T47D (cell line): Measurements from ENCODE around the gene CTNNA1.
A peak's percentile ranks its signal among the peaks of the same experiment; 100 is the strongest.

Experiments used
- DNase-seq, 2 experiments: peaks; one replicate each; pipeline versions ENCODE4 v3.0.0 to v3.0.0-alpha.2; 2011 to 2012; ENCODE audit warnings: low read depth in 1 of 2, low spot score in 1 of 2
- JUND ChIP-seq: IDR thresholded peaks from 2 replicates; pipeline ENCODE4 v1.6.1; 2012; ENCODE audit warnings: low read depth
- in situ Hi-C: cut with HindIII; loops from 2 replicates; pipeline ENCODE4 v1.10.0; 2016; ENCODE audit warnings: low sequenced_read_pairs, low pct_unique_long_range_greater_than_20kb

The CTNNA1 gene

GRCh38 chr5:138955013-138955660 lies 201.9 kb downstream of the CTNNA1 start:
- no peak for DNase-seq
- in situ Hi-C loops = no loop called here
- TF ChIP-seq JUND = no peak

GRCh38 chr5:138955671-138956295 lies 202.6 kb downstream of the CTNNA1 start:
- DNase-seq = no peak
- in situ Hi-C loops = no loop called here
- TF ChIP-seq JUND = no peak

- no peak for TF ChIP-seq JUND
- in situ Hi-C loops = no loop called here
Measured at GRCh38 chr5:138956801-138957200, 203.6 kb downstream of the CTNNA1 start.

GRCh38 chr5:138960145-138960692 lies 207.0 kb downstream of the CTNNA1 start:
- no peak for DNase-seq
- in situ Hi-C loops = no loop called here
- TF ChIP-seq JUND = no peak

More at GRCh38 chr5:138956801-138957200, 203.6 kb downstream of the CTNNA1 start:
- no peak for DNase-seq

GRCh38 chr5:138961221-138961620 lies 208.0 kb downstream of the CTNNA1 start:
- DNase-seq = no peak
- in situ Hi-C loops = no loop called here
- TF ChIP-seq JUND = no peak

- in situ Hi-C loops = no loop called here
- TF ChIP-seq JUND = no peak
- no peak for DNase-seq
Measured at GRCh38 chr5:138961729-138962128, 208.5 kb downstream of the CTNNA1 start.

GRCh38 chr5:138962614-138963370 lies 209.6 kb downstream of the CTNNA1 start:
- in situ Hi-C loops = no loop called here
- TF ChIP-seq JUND = no peak
- DNase-seq = no peak

- DNase-seq = peak in 1 of 2 experiments; percentile 9
- TF ChIP-seq JUND = no peak
- in situ Hi-C loops = no loop called here
Measured at GRCh38 chr5:138963763-138964371, 210.6 kb downstream of the CTNNA1 start.

- DNase-seq = no peak
- TF ChIP-seq JUND = no peak
- in situ Hi-C loops = no loop called here
Measured at GRCh38 chr5:138964647-138965201, 211.5 kb downstream of the CTNNA1 start.

- no peak for DNase-seq
- in situ Hi-C loops = no loop called here
- TF ChIP-seq JUND = no peak
Measured at GRCh38 chr5:138965626-138966025, 212.4 kb downstream of the CTNNA1 start.

GRCh38 chr5:138966236-138966985 lies 213.2 kb downstream of the CTNNA1 start:
- TF ChIP-seq JUND = no peak
- in situ Hi-C loops = no loop called here
- no peak for DNase-seq

GRCh38 chr5:138967791-138968448 lies 214.7 kb downstream of the CTNNA1 start:
- DNase-seq = peak in 1 of 2 experiments; percentile 12
- in situ Hi-C loops = no loop called here
- TF ChIP-seq JUND = no peak
